Liver (tissue), 9 donors: ENCODE measurements around the gene USP25. TPM values are rescaled to one million over a fixed set of nuclear protein-coding genes. Genes with fewer than 3 reads are reported as not detected.

Experiments used
- DNase-seq: peaks from one replicate; pipeline ENCODE4 v3.0.0-alpha.2; 2017; ENCODE audit warnings: low spot score
- H3K27ac ChIP-seq, 2 donors: one replicate each; pipeline ENCODE4 v1.7.0; 2013; ENCODE audit warnings: inconsistent platforms in 2 of 2, low read length in 2 of 2, control low read depth in 1 of 2, low read depth in 1 of 2, mild to moderate bottlenecking in 1 of 2
- H3K27me3 ChIP-seq, 4 donors: one replicate each; pipeline versions ENCODE4 v1.6.1 to v1.7.0; 2013; ENCODE audit warnings: low read length in 3 of 4, inconsistent platforms in 1 of 4, mild to moderate bottlenecking in 1 of 4, moderate library complexity in 1 of 4; ENCODE audit not compliant: control insufficient read depth in 4 of 4, insufficient read depth in 4 of 4
- H3K36me3 ChIP-seq, 4 donors: one replicate each; pipeline versions ENCODE4 v1.6.1 to v1.7.0; 2013; ENCODE audit warnings: low read length in 3 of 4, mild to moderate bottlenecking in 3 of 4, low read depth in 1 of 4, moderate library complexity in 1 of 4; ENCODE audit not compliant: control insufficient read depth in 4 of 4, insufficient read depth in 3 of 4
- H3K4me1 ChIP-seq, 4 donors: one replicate each; pipeline versions ENCODE4 v1.6.1 to v1.7.0; 2013; ENCODE audit warnings: low read length in 3 of 4, mild to moderate bottlenecking in 3 of 4, moderate library complexity in 1 of 4; ENCODE audit not compliant: control insufficient read depth in 4 of 4, insufficient read depth in 4 of 4
- H3K4me3 ChIP-seq, 3 donors: one replicate each; pipeline versions ENCODE4 v1.6.1 to v1.7.0; 2013; ENCODE audit warnings: low read length in 3 of 3, control low read depth in 1 of 3, low read depth in 1 of 3, mild to moderate bottlenecking in 1 of 3
- H3K9ac ChIP-seq, 2 donors: one replicate each; pipeline ENCODE4 v1.7.0; 2013; ENCODE audit warnings: low read length in 2 of 2, mild to moderate bottlenecking in 2 of 2, moderate library complexity in 2 of 2, control low read depth in 1 of 2, low read depth in 1 of 2
- H3K9me3 ChIP-seq, 4 donors: one replicate each; pipeline versions ENCODE4 v1.6.1 to v1.7.0; 2013; ENCODE audit warnings: low read length in 3 of 4; ENCODE audit not compliant: control insufficient read depth in 4 of 4
- FOXA1 ChIP-seq: IDR thresholded peaks from 2 replicates; pipeline ENCODE4 v1.6.1; 2016; ENCODE audit warnings: antibody characterized with exemption
- FOXA2 ChIP-seq: IDR thresholded peaks from 2 replicates; pipeline ENCODE4 v1.6.1; 2016; ENCODE audit warnings: antibody characterized with exemption
- GABPA ChIP-seq, 2 donors: IDR thresholded peaks in 1 of 2; conservative IDR thresholded peaks in 1 of 2; 2 replicates each; pipeline ENCODE4 v1.6.1; 2016; ENCODE audit warnings: antibody characterized with exemption in 2 of 2, mild to moderate bottlenecking in 1 of 2, moderate library complexity in 1 of 2
- HNF4A ChIP-seq, 2 donors: conservative IDR thresholded peaks; 2 replicates each; pipeline ENCODE4 v1.6.1; 2016; ENCODE audit warnings: antibody characterized with exemption in 2 of 2, mild to moderate bottlenecking in 2 of 2
- HNF4G ChIP-seq: IDR thresholded peaks from 2 replicates; pipeline ENCODE4 v1.6.1; 2016; ENCODE audit warnings: antibody characterized with exemption
- JUND ChIP-seq, 2 donors: IDR thresholded peaks; 2 replicates each; pipeline ENCODE4 v1.6.1; 2016; ENCODE audit warnings: antibody characterized with exemption in 2 of 2
- NR2F2 ChIP-seq: IDR thresholded peaks from 2 replicates; pipeline ENCODE4 v1.6.1; 2016; ENCODE audit warnings: antibody characterized with exemption
- RAD21 ChIP-seq, 2 donors: IDR thresholded peaks; 2 replicates each; pipeline ENCODE4 v1.6.1; 2016; ENCODE audit warnings: antibody characterized with exemption in 2 of 2, mild to moderate bottlenecking in 2 of 2
- RXRA ChIP-seq, 2 donors: IDR thresholded peaks; 2 replicates each; pipeline ENCODE4 v1.6.1; 2017 to 2018; ENCODE audit warnings: antibody characterized with exemption in 2 of 2, mild to moderate bottlenecking in 1 of 2
- SP1 ChIP-seq: IDR thresholded peaks from 2 replicates; pipeline ENCODE4 v1.6.1; 2018; ENCODE audit warnings: antibody characterized with exemption, mild to moderate bottlenecking
- TAF1 ChIP-seq: conservative IDR thresholded peaks from 2 replicates; pipeline ENCODE4 v1.6.1; 2016; ENCODE audit warnings: antibody characterized with exemption, mild to moderate bottlenecking
- YY1 ChIP-seq: IDR thresholded peaks from 2 replicates; pipeline ENCODE4 v1.6.1; 2016; ENCODE audit warnings: antibody characterized with exemption, mild to moderate bottlenecking
- WGBS: extraction: QIAGEN DNeasy Blood & Tissue Kit; methylation state at CpG from one replicate; pipeline ENCODE4 v1.1.7; 2013; 5-methylcytosine and 5-hydroxymethylcytosine counted together
- polyA plus RNA-seq, 2 donors: library from polyadenylated mRNA; stranded (reverse) in 1 of 2; unstranded in 1 of 2; fragments of 200-250 nt in 1 of 2; fragments of >200 nt in 1 of 2; fragmentation: Nextera tagmentation in 1 of 2; extraction: Ambion mirVana in 1 of 2; gene quantifications; one replicate each; pipeline versions ENCODE4 v1.2.1 to v1.2.3, GENCODE V29; 2013 to 2015
- total RNA-seq, 2 donors: library from RNA; depleted of rRNA; stranded (reverse); fragments of >200 nt; gene quantifications; one replicate each; pipeline ENCODE4 v1.2.3, GENCODE V29; 2014
- TF ChIP-seq, protein P1 (sequence below): IDR thresholded peaks from 2 replicates; pipeline ENCODE4 v1.6.1; 2016; ENCODE audit warnings: antibody characterized with exemption
- TF ChIP-seq, protein P2 (sequence below): IDR thresholded peaks from 2 replicates; pipeline ENCODE4 v1.6.1; 2016; ENCODE audit warnings: antibody characterized with exemption
- TF ChIP-seq, protein P3 (sequence below): IDR thresholded peaks from 2 replicates; pipeline ENCODE4 v1.6.1; 2016; ENCODE audit warnings: antibody characterized with exemption
- TF ChIP-seq, protein P4 (sequence below): fragments of 150-350 bp; IDR thresholded peaks from 2 replicates; pipeline ENCODE4 v1.5.1; 2017; ENCODE audit warnings: improper control_type of control experiment, low read depth, low read length; ENCODE audit not compliant: missing input control
- TF ChIP-seq, protein P5 (sequence below): IDR thresholded peaks from 2 replicates; pipeline ENCODE4 v1.6.1; 2016; ENCODE audit warnings: antibody characterized with exemption, mild to moderate bottlenecking
- donor health status: healthy.
- donor health status: healthy.
- donor health status: healthy.
- donor health status: healthy.
- donor health status: healthy.

USP25 gene
- total and polyA plus RNA-seq, 4 donors, result 6.0 to 26.7 (median 15.3) TPM

DNA sequence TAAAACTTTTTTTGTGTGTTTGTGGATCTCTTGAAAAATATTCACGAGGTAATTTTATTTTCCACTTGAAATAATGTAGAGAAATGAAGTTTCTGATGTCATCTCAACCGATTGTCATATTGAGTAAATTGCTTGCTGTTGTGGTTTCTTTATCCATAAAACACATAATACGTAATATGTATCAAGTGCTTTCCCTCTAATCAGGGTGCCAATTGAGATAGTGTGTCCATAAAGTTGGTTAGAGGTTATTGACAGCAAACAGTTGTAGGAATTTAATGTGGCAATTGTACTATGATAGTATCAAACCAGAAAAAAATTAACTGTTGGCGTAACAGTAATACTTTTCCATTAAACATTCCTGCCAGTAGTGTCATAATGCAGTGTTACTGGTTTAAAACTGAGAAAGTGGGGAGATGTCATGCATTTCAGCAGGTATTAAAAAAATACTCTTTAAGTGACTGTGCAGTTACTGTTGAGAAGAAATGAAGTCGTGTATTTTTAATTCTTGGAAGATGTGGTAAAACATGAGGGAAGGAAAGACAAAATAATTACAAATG, 38.3 kb downstream of the USP25 start:
- DNase-seq, result no peak
- Histone ChIP-seq H3K9me3 (no peaks in the 10 kb centered on the region), H3K9ac (no peak overlapping the region), H3K4me3 (no peak overlapping the region), H3K27me3 (no peaks in the 10 kb centered on the region), H3K36me3 (no peaks in the 10 kb centered on the region), H3K4me1 (peaks cover 0 to 8% (median 2%) of the 10 kb centered on the region in 4 donors), H3K27ac (no peak overlapping the region)
- no peak for TF ChIP-seq YY1
- TF ChIP-seq, protein P1, sequence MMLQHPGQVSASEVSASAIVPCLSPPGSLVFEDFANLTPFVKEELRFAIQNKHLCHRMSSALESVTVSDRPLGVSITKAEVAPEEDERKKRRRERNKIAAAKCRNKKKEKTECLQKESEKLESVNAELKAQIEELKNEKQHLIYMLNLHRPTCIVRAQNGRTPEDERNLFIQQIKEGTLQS, result no peak
- TF ChIP-seq HNF4G, result no peak
- TF ChIP-seq RAD21 (IDR thresholded peaks at IDR 0.05), result no peak
- TF ChIP-seq, protein P2, sequence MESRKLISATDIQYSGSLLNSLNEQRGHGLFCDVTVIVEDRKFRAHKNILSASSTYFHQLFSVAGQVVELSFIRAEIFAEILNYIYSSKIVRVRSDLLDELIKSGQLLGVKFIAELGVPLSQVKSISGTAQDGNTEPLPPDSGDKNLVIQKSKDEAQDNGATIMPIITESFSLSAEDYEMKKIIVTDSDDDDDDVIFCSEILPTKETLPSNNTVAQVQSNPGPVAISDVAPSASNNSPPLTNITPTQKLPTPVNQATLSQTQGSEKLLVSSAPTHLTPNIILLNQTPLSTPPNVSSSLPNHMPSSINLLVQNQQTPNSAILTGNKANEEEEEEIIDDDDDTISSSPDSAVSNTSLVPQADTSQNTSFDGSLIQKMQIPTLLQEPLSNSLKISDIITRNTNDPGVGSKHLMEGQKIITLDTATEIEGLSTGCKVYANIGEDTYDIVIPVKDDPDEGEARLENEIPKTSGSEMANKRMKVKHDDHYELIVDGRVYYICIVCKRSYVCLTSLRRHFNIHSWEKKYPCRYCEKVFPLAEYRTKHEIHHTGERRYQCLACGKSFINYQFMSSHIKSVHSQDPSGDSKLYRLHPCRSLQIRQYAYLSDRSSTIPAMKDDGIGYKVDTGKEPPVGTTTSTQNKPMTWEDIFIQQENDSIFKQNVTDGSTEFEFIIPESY, result no peak
- TF ChIP-seq GABPA (IDR thresholded peaks at IDR 0.05 in 1 of 2, conservative IDR thresholded peaks at IDR 0.05 in 1 of 2), result no peak
- no peak for TF ChIP-seq FOXA1
- TF ChIP-seq TAF1, result no peak
- no peak for TF ChIP-seq SP1
- TF ChIP-seq HNF4A (conservative IDR thresholded peaks at IDR 0.05), result no peak
- TF ChIP-seq JUND (IDR thresholded peaks at IDR 0.05), result no peak
- TF ChIP-seq FOXA2, result no peak
- TF ChIP-seq NR2F2, result no peak
- TF ChIP-seq, protein P3, sequence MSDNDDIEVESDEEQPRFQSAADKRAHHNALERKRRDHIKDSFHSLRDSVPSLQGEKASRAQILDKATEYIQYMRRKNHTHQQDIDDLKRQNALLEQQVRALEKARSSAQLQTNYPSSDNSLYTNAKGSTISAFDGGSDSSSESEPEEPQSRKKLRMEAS, result no peak
- 83% methylated on average over 5 of the region's 5 CpGs for WGBS

DNA sequence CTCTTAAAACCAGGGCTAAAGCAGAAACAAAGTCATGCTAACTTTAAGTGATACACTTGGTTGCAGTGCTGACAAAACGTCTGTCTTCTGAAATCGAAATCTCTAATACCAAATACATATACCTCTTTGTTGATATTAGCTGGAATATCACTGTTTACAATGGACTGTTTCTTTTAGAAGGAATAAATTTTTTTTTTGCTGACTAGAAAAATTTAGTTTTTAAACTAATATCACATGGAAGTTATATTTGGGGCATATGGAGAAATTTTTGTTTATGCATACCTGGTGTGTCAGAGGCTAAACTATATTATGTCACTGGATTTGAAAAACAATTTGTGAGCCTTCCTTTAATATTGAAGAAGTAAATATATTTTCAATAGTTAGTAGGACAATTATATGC, 39.1 kb downstream of the USP25 start:
- H3K27me3 ChIP-seq, result no peaks in the 10 kb centered on the region
- H3K4me3 ChIP-seq, result no peak overlapping the region
- no peaks in the 10 kb centered on the region for H3K36me3 ChIP-seq
- no peaks in the 10 kb centered on the region for H3K9me3 ChIP-seq
- 94% methylated on average over 2 of the region's 2 CpGs for WGBS
- no peak overlapping the region for H3K27ac ChIP-seq
- peaks cover 0 to 8% (median 2%) of the 10 kb centered on the region in 4 donors for H3K4me1 ChIP-seq
- no peak for DNase-seq
- TF ChIP-seq FOXA1, result no peak
- TF ChIP-seq, protein P4, sequence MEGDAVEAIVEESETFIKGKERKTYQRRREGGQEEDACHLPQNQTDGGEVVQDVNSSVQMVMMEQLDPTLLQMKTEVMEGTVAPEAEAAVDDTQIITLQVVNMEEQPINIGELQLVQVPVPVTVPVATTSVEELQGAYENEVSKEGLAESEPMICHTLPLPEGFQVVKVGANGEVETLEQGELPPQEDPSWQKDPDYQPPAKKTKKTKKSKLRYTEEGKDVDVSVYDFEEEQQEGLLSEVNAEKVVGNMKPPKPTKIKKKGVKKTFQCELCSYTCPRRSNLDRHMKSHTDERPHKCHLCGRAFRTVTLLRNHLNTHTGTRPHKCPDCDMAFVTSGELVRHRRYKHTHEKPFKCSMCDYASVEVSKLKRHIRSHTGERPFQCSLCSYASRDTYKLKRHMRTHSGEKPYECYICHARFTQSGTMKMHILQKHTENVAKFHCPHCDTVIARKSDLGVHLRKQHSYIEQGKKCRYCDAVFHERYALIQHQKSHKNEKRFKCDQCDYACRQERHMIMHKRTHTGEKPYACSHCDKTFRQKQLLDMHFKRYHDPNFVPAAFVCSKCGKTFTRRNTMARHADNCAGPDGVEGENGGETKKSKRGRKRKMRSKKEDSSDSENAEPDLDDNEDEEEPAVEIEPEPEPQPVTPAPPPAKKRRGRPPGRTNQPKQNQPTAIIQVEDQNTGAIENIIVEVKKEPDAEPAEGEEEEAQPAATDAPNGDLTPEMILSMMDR, result no peak
- H3K9ac ChIP-seq, result no peak overlapping the region

DNA sequence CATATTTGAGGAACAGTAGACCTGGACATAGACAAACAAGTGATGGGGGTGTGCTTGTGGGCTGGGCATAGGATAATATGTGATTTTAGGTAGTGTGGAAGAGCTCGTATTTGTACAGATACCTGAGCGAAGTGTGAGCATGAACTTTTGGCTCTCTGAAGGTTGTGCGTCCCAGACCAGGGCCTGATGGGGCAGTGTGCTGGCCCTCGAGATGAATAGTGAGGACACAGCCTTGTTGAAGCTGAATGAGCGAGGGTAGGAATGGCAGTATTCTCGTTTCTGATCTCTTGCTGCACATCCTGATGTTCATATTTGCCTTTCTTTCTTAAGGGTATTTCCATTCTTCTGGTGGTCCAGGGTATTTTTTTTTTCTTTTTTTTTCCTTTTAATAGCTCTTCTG, 41.5 kb downstream of the USP25 start:
- Histone ChIP-seq H3K4me3 (no peak overlapping the region), H3K4me1 (peaks cover 0 to 8% (median 2%) of the 10 kb centered on the region in 4 donors), H3K27me3 (no peaks in the 10 kb centered on the region), H3K27ac (no peak overlapping the region), H3K9ac (no peak overlapping the region), H3K36me3 (no peaks in the 10 kb centered on the region), H3K9me3 (no peaks in the 10 kb centered on the region)
- no peak for DNase-seq
- WGBS, result 97% methylated on average over 6 of the region's 6 CpGs
- TF ChIP-seq RXRA (IDR thresholded peaks at IDR 0.05) (no peak), HNF4A (conservative IDR thresholded peaks at IDR 0.05) (no peak), RAD21 (IDR thresholded peaks at IDR 0.05) (no peak), JUND (IDR thresholded peaks at IDR 0.05) (no peak), GABPA (IDR thresholded peaks at IDR 0.05 in 1 of 2, conservative IDR thresholded peaks at IDR 0.05 in 1 of 2) (no peak), FOXA2 (no peak), HNF4G (no peak), YY1 (no peak), FOXA1 (no peak)
- TF ChIP-seq, protein P1, result no peak
- TF ChIP-seq, protein P3, result no peak
- TF ChIP-seq, protein P5, sequence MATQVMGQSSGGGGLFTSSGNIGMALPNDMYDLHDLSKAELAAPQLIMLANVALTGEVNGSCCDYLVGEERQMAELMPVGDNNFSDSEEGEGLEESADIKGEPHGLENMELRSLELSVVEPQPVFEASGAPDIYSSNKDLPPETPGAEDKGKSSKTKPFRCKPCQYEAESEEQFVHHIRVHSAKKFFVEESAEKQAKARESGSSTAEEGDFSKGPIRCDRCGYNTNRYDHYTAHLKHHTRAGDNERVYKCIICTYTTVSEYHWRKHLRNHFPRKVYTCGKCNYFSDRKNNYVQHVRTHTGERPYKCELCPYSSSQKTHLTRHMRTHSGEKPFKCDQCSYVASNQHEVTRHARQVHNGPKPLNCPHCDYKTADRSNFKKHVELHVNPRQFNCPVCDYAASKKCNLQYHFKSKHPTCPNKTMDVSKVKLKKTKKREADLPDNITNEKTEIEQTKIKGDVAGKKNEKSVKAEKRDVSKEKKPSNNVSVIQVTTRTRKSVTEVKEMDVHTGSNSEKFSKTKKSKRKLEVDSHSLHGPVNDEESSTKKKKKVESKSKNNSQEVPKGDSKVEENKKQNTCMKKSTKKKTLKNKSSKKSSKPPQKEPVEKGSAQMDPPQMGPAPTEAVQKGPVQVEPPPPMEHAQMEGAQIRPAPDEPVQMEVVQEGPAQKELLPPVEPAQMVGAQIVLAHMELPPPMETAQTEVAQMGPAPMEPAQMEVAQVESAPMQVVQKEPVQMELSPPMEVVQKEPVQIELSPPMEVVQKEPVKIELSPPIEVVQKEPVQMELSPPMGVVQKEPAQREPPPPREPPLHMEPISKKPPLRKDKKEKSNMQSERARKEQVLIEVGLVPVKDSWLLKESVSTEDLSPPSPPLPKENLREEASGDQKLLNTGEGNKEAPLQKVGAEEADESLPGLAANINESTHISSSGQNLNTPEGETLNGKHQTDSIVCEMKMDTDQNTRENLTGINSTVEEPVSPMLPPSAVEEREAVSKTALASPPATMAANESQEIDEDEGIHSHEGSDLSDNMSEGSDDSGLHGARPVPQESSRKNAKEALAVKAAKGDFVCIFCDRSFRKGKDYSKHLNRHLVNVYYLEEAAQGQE, result no peak
